Activated CD8-positive, alpha-beta memory T cell treated with anti-CD3 and anti-CD28 coated beads for 24 hours (primary cell): Measurements from ENCODE around the gene CYTH1.
"Not testable (repeated sequence)": the region's sequence is repeated elsewhere in the genome, so short reads cannot be mapped to it uniquely, and the experiment has no call there.

ENCODE experiments used
- DNase-seq: peaks from one replicate; pipeline ENCODE4 v3.0.0-alpha.2; 2020

Gene CYTH1

GRCh38 chr17:78785011-78785662 lies 3.1 kb upstream of the CYTH1 start:
- DNase-seq, result no peak

DNA sequence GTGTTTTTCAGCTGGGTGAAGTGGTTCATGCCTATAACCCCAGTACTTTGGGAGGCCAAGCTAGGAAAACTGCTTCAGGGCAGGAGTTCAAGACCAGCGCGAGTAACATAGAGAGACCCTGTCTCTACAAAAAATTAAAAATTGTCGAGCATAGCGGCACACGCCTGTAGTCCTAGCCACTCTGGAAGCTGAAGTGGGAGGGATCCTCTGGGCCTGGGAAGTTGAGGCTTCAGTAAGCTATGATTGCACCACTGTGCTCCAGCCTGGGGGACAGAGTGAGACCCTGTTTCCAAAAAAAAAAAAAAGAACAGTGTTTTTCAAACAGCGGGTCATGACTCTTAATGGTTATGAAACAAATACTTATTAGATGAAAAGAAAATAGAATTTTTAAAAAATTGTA lies 2.3 kb upstream of the CYTH1 start:
- DNase-seq, result no peak

- DNase-seq, result no peak
These were observed 1.7 kb upstream of the CYTH1 start for GRCh38 chr17:78783711-78784324.

DNA sequence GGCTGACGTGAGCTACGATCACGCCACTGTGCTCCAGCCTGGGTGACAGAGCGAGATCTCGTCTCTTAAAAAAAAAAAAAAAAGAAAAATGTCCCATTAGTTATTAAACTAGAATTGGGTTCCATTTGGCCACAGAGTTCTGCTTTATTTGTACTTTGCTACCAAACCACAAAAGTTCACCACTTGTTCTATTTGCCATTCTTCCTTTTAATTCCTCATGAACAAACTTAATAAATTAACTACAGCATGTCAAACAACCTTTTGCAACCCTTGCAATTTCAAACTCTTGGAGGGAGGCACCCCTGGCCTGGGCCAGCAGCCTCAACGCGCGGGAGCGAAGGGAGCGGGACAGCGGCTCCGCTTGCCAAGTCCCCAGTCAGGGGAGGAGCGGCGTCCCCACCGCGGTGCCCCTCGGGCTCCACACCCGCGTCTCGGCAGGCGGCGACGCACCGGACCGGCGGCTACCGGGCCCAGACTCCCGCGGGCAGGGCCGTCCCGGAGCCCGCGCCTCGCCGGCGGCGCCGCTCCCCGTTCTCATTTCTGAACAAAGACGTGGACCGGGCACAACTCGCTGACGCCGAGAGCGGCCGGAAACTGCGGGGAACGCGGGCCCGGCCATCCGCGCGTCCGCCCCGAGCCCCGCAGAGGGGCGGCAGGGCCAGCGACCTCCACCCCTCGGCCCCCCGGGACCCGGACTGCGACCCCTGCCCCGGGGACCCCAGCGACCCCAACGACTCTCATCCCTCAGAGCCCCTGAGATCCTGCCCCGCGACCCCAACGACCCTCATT lies 775 bp downstream of the CYTH1 start:
- peak; percentile 81 for DNase-seq

GRCh38 chr17:78780335-78780734 lies 1.7 kb downstream of the CYTH1 start:
- DNase-seq, result no peak

DNA sequence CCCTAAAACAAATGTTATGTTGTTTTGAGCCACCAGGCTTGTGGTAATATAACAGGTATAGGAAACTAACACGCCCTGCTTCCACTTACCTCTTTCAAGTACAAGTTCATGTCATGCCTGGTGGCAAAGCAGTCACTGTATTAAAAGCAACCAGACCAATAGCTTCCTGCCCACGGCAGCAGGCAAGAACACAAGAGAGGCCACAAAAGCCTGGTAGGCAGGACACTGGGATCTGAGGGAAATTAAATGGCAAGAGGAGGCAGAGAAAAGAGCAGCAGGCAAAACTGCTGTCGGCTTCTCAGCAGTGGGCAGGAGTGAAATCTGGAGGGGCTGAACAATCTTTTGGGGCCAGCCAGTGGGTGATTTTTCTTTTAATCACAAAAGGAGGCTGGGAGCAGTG lies 2.2 kb downstream of the CYTH1 start:
- peak; percentile 75 for DNase-seq

DNA sequence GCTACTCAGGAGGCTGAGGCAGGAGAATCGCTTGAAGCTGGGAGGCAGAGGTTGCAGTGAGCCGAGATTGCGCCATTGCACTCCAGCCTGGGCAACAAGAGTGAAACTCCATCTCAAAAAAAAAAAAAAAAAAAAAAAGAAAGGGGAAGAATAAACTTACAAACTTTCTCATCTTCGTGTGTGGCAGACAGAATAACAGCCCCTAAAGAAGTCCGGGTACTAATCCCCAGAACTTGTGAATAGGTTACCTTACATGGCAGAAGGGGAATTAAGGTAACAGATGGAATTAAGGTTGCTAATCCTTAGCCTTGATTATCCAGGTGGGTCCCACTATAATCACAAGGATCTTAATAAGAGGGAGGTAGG lies 2.8 kb downstream of the CYTH1 start:
- not testable (repeated sequence) for DNase-seq

DNA sequence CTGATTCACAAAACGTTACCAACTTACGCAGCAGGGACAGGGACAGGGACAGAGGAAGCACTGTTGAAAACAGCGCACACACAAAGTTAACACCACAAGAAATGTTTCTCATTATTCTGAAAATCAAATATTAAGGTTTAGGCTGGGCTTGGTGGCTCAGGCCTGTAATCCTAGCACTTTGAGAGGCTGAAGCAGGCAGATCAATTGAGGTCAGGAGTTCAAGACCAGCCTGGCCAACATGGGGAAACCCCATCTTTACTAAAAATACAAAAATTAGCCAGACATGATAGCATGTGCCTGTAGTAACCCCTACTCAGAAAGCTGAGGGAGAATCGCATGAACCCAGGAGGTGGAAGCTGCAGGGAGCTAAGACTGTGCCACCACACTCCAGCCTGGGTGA lies 4.2 kb downstream of the CYTH1 start:
- no peak for DNase-seq

DNA sequence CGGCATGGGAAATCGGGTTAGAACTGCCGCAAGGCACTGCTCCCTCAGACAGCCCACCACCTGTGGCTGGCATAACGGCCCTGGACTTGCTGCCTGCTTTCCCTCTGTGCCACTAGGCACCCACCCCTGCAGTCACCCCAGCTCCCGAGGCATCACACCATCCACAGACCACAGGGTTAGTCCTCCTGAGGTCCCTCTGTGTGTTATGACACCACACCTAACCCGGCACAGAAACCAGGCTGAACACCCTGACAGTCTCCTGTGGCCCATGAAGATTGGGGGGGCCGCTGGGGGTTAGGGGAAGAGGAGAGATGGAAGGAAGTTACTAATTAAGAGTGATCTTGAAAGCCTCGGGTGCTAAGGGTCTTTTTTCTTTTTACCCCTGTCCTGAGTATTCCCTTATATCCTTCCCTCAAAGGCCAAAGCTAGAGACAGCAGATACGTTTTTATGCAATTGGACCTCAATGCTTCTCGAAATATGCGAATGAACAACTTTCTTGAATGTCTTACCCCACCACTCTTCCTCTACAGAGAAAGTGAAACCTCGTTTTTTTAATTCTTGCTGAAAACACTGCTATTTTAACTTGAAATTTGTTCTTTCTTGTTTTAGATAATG lies 7.0 kb downstream of the CYTH1 start:
- DNase-seq, result peak; percentile 86

GRCh38 chr17:78774453-78774852 lies 7.6 kb downstream of the CYTH1 start:
- DNase-seq, result no peak

DNA sequence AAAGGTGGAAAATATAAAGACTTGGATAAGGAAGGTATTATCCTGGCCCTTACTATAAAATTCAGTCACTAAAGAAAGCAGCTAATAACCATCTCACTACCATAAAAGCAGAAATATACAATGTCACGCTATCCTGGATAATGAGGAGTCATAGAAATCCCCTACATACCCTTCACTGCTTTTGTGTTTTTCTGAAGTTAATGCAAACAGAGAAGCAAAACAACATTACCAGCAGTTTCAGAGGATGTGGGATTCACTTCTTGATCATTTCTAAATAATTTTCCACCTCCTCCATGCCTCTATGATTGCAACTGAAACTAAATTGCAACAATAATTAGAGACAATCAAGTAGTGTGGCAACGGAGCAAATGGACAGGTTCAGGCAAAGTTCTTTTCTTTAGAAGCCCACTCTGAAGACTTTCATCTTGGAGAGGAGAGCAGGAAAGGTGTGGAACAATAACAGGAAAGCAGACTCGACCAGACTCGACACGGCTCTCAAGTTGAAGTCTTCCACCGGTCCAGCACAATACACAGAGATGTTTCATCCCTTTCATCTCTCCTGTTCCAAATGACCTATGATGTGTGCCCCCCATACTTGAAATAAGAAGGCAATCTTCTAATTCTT lies 10.2 kb downstream of the CYTH1 start:
- DNase-seq, result no peak

GRCh38 chr17:78769196-78769773 lies 12.8 kb downstream of the CYTH1 start:
- no peak for DNase-seq

DNA sequence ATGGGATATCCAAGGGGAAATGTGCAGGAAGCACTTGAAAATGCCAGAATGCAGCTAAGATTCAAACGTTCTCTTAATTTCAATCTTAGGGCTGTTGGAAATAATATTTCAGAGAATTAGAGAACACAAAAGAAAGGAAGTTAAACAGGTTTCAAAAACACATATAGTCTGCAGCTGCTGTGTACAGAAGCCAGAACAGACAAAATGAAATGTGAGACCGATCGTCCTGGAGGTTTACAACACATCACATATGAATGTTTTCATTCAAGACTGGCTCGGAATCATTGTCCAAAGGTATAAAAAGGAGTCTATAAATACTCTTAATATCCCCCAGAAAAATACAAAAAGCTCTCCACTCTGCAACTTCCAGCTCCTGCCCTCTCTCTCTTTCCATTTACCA lies 14.3 kb downstream of the CYTH1 start:
- DNase-seq, result no peak

GRCh38 chr17:78766743-78767294 lies 15.3 kb downstream of the CYTH1 start:
- no peak for DNase-seq

GRCh38 chr17:78766225-78766624 lies 15.8 kb downstream of the CYTH1 start:
- no peak for DNase-seq

DNA sequence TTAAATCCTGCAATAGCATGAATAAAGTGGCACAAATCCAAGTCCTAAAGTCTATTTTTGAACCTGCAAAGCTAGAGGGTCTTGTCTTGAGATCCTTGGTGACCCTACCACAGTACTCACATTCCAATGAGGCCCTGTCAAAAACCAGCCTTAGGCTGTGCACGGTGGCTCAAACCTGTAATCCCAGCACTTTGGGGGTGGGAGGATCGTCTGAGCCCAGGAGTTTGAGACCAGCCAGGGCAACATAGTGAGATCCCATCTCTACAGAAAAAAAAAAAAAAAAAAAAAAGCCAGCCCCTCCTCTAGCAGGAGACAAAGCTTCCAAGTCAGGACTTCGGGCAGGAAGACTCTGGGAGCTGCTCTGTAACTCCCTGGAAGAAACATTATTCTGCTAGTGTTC lies 16.3 kb downstream of the CYTH1 start:
- no peak for DNase-seq

GRCh38 chr17:78764871-78765270 lies 17.2 kb downstream of the CYTH1 start:
- DNase-seq, result peak; percentile 55

DNA sequence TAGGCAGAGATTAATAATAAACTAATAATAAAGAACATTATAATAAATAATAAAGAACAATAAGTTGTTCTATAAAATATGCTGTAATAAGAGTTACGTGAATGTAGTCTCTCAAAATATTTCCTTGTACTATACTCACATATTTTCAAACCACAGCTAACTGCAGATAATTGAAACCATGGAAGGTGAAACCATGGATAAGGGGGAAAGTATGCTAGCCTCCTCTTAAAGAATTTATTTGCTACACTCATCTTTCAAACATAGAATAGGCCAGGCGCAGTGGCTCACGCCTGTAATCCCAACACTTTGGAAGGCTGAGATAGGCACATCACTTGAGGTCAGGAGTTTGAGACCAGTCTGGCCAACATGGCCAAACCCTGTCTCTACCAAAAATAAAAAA lies 18.5 kb downstream of the CYTH1 start:
- DNase-seq, result no peak

- no peak for DNase-seq
These were observed 20.2 kb downstream of the CYTH1 start for GRCh38 chr17:78761789-78762406.

DNA sequence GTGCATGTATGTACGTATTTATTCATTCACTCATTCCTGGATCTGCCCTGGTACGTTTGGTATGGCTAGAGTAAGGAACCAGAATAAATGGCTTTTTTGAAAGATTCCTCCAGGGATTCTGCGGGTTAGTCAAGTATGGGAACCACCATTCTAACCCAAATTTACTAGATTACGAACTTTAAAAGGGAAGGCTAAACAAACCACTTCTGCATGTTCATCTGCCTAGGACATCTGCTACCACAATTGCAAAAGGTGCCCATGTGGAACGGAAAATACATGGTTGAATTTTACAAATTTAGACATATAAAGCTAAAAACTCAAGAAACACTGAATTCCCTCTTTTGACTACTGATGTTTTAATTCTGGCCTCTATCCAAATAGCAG lies 22.1 kb downstream of the CYTH1 start:
- no peak for DNase-seq

GRCh38 chr17:78759203-78759968 lies 22.7 kb downstream of the CYTH1 start:
- DNase-seq, result peak; percentile 76
